ENCODE data around the gene ARHGAP11A. TPM values are rescaled to one million over a fixed set of nuclear protein-coding genes. Genes with fewer than 3 reads are reported as not detected.

ARHGAP11A gene
- total and polyA plus RNA-seq, 4 donors, result 0.42 to 20.6 (median 0.98) TPM

GRCh38 chr15:32669896-32670611 lies 54.8 kb downstream of the ARHGAP11A start:
- 48% methylated on average over 5 of the region's 5 CpGs for WGBS
- Histone ChIP-seq H3K9ac (ENCODE audit: low read depth in 1 of 2, low read length in 2 of 2) (no peak overlapping the region), H3K4me1 (ENCODE audit: control insufficient read depth in 4 of 4, insufficient read depth in 4 of 4, low read length in 3 of 4) (peaks cover 0 to 8% (median 2%) of the 10 kb centered on the region in 4 donors), H3K9me3 (ENCODE audit: control insufficient read depth in 4 of 4, low read length in 3 of 4) (no peaks in the 10 kb centered on the region), H3K27ac (ENCODE audit: low read depth in 1 of 2, low read length in 2 of 2) (no peak overlapping the region), H3K4me3 (ENCODE audit: low read depth in 1 of 3, low read length in 3 of 3) (no peak overlapping the region), H3K27me3 (ENCODE audit: control insufficient read depth in 4 of 4, insufficient read depth in 4 of 4, low read length in 3 of 4) (no peaks in the 10 kb centered on the region), H3K36me3 (ENCODE audit: control insufficient read depth in 4 of 4, insufficient read depth in 3 of 4, low read depth in 1 of 4, low read length in 3 of 4) (no peaks in the 10 kb centered on the region)
- DNase-seq (ENCODE audit: low spot score), result no peak
- TF ChIP-seq GABPA (IDR thresholded peaks at IDR 0.05 in 1 of 2, conservative IDR thresholded peaks at IDR 0.05 in 1 of 2) (no peak), HNF4A (conservative IDR thresholded peaks at IDR 0.05) (peak in 1 of 2 donors; percentile 43), YY1 (IDR thresholded peaks at IDR 0.05) (no peak), SP1 (IDR thresholded peaks at IDR 0.05) (peak; percentile 19), RXRA (IDR thresholded peaks at IDR 0.05) (peak in 1 of 2 donors; percentile 55), RAD21 (IDR thresholded peaks at IDR 0.05) (peak in 1 of 2 donors; percentile 24), JUND (IDR thresholded peaks at IDR 0.05) (peak in 1 of 2 donors; percentile 26), EGR1 (IDR thresholded peaks at IDR 0.05; ENCODE audit: low read depth in 2 of 2) (no peak), ZBTB33 (IDR thresholded peaks at IDR 0.05) (no peak), NR2F2 (IDR thresholded peaks at IDR 0.05) (no peak)

GRCh38 chr15:32670623-32671022 lies 55.3 kb downstream of the ARHGAP11A start:
- H3K27ac ChIP-seq (ENCODE audit: low read depth in 1 of 2, low read length in 2 of 2), result no peak overlapping the region

More at GRCh38 chr15:32670623-32671022, 55.3 kb downstream of the ARHGAP11A start:
- no peaks in the 10 kb centered on the region for H3K36me3 ChIP-seq (ENCODE audit: control insufficient read depth in 4 of 4, insufficient read depth in 3 of 4, low read depth in 1 of 4, low read length in 3 of 4)
- H3K9me3 ChIP-seq (ENCODE audit: control insufficient read depth in 4 of 4, low read length in 3 of 4), result no peaks in the 10 kb centered on the region
- DNase-seq (ENCODE audit: low spot score), result no peak
- H3K4me1 ChIP-seq (ENCODE audit: control insufficient read depth in 4 of 4, insufficient read depth in 4 of 4, low read length in 3 of 4), result peaks cover 0 to 8% (median 2%) of the 10 kb centered on the region in 4 donors
- TF ChIP-seq EGR1 (IDR thresholded peaks at IDR 0.05; ENCODE audit: low read depth in 2 of 2) (no peak), SP1 (IDR thresholded peaks at IDR 0.05) (no peak), RAD21 (IDR thresholded peaks at IDR 0.05) (no peak), FOXA2 (IDR thresholded peaks at IDR 0.05) (no peak), ATF3 (IDR thresholded peaks at IDR 0.05) (no peak), MAX (IDR thresholded peaks at IDR 0.05) (no peak), REST (IDR thresholded peaks at IDR 0.05) (no peak), YY1 (IDR thresholded peaks at IDR 0.05) (no peak), HNF4G (IDR thresholded peaks at IDR 0.05) (no peak)
- 64% methylated on average over 3 of the region's 3 CpGs for WGBS
- no peaks in the 10 kb centered on the region for H3K27me3 ChIP-seq (ENCODE audit: control insufficient read depth in 4 of 4, insufficient read depth in 4 of 4, low read length in 3 of 4)
- no peak overlapping the region for H3K4me3 ChIP-seq (ENCODE audit: low read depth in 1 of 3, low read length in 3 of 3)
- no peak overlapping the region for H3K9ac ChIP-seq (ENCODE audit: low read depth in 1 of 2, low read length in 2 of 2)
